ENCODE data around the gene KLHL5.

KLHL5 gene

GRCh38 chr4:39170301-39170700, 108.3 kb downstream of the KLHL5 start:
- no peak overlapping the region for H2AFZ ChIP-seq
- no peaks in the 10 kb centered on the region for H3K4me1 ChIP-seq
- H3K4me3 ChIP-seq (ENCODE audit: low read depth, low read length): no peak overlapping the region
- no peak overlapping the region for H3K9ac ChIP-seq
- H3K79me2 ChIP-seq: no peaks in the 10 kb centered on the region
- TF ChIP-seq CTCF (IDR thresholded peaks at IDR 0.05): no peak
- no peaks in the 10 kb centered on the region for H3K27me3 ChIP-seq (ENCODE audit: control insufficient read depth, insufficient read depth, low read length)
- H3K9me3 ChIP-seq (ENCODE audit: control insufficient read depth, low read length): no peaks in the 10 kb centered on the region
- no peak overlapping the region for H3K4me2 ChIP-seq (ENCODE audit: low read length)
- no peaks in the 10 kb centered on the region for H3K36me3 ChIP-seq (ENCODE audit: control insufficient read depth, insufficient read depth, low read length)
- no peak overlapping the region for H3K27ac ChIP-seq
